ENCODE data around the gene BACH2.
"Not testable (repeated sequence)": the region's sequence is repeated elsewhere in the genome, so short reads cannot be mapped to it uniquely, and the experiment has no call there.

Gene BACH2

DNA sequence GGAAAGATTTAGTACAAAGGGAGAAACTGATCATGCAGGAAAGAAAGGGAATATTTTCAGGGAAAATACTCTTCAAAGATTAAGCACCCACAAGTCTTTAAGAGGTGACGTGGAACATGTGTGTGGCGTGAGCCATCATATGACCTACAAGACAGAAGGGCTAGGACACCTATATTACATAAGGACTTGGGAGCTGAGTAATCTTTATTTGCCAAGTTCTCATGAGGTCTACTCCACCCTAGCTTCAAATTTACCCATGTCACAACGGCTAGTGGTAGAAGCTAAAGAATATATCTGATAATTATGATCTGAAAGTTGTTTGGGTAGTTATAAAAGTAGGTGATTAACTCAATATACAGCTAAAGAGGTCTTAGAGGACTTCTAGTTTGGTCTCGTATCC is 234.6 kb downstream of the BACH2 start:
- DNase-seq = no peak

DNA sequence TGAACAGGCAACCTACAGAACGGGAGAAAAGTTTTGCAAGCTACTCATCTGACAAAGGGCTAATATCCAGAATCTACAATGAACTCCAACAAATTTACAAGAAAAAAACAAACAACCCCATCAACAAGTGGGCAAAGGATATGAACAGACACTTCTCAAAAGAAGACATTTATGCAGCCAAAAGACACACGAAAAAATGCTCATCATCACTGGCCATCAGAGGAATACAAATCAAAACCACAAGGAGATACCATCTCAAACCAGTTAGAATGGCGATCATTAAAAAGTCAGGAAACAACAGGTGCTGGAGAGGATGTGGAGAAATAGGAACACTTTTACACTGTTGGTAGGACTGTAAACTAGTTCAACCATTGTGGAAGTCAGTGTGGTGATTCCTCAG is 237.5 kb downstream of the BACH2 start:
- DNase-seq = not testable (repeated sequence)

DNA sequence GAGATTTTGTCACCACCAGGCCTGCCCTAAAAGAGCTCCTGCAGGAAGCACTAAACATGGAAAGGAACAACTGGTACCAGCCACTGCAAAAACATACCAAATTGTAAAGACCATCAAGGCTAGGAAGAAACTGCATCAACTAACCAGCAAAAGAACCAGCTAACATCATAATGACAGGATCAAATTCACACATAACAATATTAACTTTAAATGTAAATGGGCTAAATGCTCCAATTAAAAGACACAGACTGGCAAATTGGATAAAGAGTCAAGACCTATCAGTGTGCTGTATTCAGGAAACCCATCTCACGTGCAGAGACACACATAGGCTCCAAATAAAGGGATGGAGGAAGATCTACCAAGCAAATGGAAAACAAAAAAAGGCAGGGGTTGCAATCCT is 240.7 kb downstream of the BACH2 start:
- not testable (repeated sequence) for DNase-seq

GRCh38 chr6:90054193-90054592 is 242.4 kb downstream of the BACH2 start:
- DNase-seq = not testable (repeated sequence)

- DNase-seq = no peak
Observed at GRCh38 chr6:90053614-90054013, 243.0 kb downstream of the BACH2 start.

- no peak for DNase-seq
Observed at GRCh38 chr6:90049295-90049694, 247.3 kb downstream of the BACH2 start.

- no peak for DNase-seq
Observed at GRCh38 chr6:90048206-90048967, 248.3 kb downstream of the BACH2 start.

GRCh38 chr6:90045535-90045934 is 251.1 kb downstream of the BACH2 start:
- no peak for DNase-seq

DNA sequence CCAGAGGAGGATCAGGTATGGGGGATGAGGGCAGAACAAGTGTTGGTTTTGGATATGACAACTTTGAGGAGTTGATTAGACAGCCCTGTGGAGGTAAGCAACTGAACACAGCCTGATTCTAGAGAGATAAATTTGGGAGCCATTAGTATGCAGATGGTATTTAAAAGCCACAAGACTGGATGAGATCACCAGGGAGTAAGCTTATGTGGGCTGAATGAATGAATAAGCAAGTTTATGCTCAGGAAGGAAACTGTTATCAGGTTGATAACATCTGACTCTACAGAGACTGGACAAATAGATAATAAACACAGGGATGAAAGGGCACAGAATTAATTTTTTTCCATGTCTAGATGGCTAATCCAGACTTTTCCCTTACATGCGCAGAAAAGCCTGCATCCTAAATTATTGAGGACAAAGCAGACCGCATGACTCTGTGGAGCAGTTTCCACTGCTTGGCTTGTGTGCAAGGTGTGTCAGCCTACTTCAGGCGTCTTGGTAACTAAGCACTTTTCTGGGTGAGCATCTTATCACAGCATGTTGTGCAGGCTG is 251.7 kb downstream of the BACH2 start:
- DNase-seq = no peak

- DNase-seq = no peak
Observed at GRCh38 chr6:90044182-90044832, 252.3 kb downstream of the BACH2 start.

- no peak for DNase-seq
Observed at GRCh38 chr6:90040931-90041330, 255.7 kb downstream of the BACH2 start.

- no peak for DNase-seq
Observed at GRCh38 chr6:90039911-90040310, 256.7 kb downstream of the BACH2 start.

DNA sequence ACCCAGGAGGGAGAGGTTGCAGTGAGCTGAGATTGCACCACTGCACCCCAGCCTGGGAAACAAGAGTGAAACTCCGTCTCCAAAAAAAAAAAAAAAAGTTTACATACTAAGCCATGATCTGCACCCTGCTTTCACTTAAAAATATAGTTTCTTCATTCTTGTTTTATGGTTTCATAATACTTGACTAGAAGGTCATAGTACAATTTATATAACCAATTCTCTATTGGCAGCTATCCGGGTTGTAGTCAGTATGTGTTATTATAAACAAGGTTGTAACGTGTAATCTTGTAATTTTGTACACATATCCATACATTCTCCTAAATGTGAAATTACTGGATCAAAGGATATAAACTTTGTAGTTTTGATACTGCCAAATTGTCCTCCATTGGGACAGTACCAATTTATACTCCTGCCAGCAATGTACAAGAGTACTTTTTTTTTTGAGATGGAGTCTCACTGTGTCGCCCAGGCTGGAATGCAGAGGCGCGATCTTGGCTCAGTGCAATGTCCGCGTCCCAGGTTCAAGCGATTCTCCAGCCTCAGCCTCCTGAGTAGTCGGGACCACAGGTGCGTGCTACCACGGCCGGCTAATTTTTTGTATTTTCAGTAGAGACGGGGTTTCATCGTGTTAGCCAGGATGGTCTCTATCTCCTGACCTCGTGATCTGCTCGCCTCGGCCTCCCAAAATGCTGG is 257.5 kb downstream of the BACH2 start:
- DNase-seq = no peak

- DNase-seq = no peak
Observed at GRCh38 chr6:90036963-90037362, 259.7 kb downstream of the BACH2 start.

GRCh38 chr6:90035047-90035723 is 261.5 kb downstream of the BACH2 start:
- no peak for DNase-seq

- DNase-seq = no peak
Observed at GRCh38 chr6:90033746-90034271, 262.8 kb downstream of the BACH2 start.

- not testable (repeated sequence) for DNase-seq
Observed at GRCh38 chr6:90032489-90033212, 264.0 kb downstream of the BACH2 start.

GRCh38 chr6:90028995-90029635 is 267.5 kb downstream of the BACH2 start:
- no peak for DNase-seq

DNA sequence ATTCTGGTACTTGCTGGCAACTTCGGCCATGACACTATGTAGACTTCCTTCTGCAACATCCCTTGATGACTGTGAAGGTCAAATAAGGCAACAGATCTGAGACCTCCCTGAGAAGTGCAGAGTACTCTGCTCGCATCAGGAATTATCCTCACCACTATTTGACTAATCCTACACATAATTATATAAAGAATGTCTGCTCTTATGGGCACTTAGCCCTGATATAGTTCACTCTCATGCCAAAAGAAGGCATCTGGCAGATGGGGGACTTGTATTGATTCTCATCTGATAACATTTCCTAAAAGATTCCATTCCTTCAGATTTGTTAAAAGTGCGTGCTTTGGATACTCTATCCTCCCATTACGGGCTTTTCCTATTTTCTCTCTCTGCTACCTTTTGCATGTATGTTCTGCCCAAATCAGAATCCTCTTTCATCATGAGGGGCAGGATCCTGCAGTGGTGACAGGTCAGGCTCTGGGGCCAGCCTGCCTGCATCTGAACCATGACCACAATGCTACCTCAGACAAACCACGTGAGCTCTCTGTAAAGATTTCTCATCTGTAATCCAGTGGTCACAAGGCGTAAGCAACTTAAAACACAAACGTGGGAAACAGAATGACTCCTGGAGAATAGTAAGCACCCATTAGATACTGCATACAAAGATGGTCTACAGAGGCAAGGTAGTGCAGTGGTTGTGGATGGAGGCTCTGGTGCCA is 268.4 kb downstream of the BACH2 start:
- no peak for DNase-seq

DNA sequence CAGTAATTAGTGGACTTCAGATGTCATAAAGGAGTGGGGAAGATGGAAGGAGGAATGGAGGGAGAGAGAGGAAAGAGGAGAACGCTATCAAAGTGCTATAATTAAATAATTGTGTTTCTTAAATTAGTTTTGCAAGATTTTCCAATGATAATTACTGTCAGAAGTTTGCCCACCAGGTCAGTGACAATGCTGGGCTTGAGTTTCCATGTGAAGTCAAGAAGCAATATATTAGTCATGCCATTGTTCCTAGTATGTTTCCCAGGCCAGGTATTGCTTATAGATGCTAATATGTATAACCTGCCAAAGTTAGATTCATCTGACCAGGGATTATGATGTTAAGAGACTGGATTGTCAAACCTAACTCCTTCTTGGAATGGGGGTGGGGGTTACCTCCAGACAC is 270.4 kb downstream of the BACH2 start:
- DNase-seq = no peak
